ENCODE measurements around the gene PAK2. TPM values are rescaled to one million over a fixed set of nuclear protein-coding genes. Genes with fewer than 3 reads are reported as not detected.

Gene PAK2
- total RNA-seq, 2 donors from 2014 or later = 27.5 to 28.3 TPM

DNA sequence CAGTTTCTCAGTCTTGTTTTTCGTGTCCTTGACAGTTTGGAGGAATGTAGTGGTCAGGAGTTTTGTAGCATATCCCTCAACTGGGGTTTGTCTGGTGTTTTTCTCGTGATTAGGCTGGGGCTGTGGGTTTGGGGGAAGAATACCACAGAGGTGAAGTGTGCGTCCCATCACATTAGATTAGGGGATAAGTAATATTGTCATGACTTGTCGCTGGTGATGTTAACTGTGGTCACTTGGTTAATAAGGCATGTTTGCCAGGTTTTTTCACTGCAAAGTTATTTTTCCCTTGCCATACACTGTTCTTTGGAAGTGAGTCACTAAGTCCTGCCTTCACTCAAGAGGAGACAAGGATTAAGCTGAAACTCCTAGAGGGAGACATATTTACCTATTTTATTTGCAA, 39.1 kb downstream of the PAK2 start:
- H3K36me3 ChIP-seq (replicated peaks in 1 of 2; ENCODE audit: insufficient read depth in 1 of 2, low read depth in 2 of 2) = no peaks in the 10 kb centered on the region
- no peak for ATAC-seq
- no peak overlapping the region for H3K27ac ChIP-seq
- H3K4me3 ChIP-seq = no peak overlapping the region
- intact Hi-C loops (cut with DNase I) = no loop called here
- H3K27me3 ChIP-seq = no peaks in the 10 kb centered on the region
- H3K4me1 ChIP-seq = no peaks in the 10 kb centered on the region
- TF ChIP-seq POLR2A (IDR thresholded peaks at IDR 0.05) = no peak
- TF ChIP-seq, protein P1, sequence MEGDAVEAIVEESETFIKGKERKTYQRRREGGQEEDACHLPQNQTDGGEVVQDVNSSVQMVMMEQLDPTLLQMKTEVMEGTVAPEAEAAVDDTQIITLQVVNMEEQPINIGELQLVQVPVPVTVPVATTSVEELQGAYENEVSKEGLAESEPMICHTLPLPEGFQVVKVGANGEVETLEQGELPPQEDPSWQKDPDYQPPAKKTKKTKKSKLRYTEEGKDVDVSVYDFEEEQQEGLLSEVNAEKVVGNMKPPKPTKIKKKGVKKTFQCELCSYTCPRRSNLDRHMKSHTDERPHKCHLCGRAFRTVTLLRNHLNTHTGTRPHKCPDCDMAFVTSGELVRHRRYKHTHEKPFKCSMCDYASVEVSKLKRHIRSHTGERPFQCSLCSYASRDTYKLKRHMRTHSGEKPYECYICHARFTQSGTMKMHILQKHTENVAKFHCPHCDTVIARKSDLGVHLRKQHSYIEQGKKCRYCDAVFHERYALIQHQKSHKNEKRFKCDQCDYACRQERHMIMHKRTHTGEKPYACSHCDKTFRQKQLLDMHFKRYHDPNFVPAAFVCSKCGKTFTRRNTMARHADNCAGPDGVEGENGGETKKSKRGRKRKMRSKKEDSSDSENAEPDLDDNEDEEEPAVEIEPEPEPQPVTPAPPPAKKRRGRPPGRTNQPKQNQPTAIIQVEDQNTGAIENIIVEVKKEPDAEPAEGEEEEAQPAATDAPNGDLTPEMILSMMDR (IDR thresholded peaks at IDR 0.05) = no peak
- no peak for DNase-seq
- WGBS, 2 donors = 74 to 89% methylated on average over 4 of the region's 4 CpGs
- H3K9me3 ChIP-seq = no peaks in the 10 kb centered on the region

DNA sequence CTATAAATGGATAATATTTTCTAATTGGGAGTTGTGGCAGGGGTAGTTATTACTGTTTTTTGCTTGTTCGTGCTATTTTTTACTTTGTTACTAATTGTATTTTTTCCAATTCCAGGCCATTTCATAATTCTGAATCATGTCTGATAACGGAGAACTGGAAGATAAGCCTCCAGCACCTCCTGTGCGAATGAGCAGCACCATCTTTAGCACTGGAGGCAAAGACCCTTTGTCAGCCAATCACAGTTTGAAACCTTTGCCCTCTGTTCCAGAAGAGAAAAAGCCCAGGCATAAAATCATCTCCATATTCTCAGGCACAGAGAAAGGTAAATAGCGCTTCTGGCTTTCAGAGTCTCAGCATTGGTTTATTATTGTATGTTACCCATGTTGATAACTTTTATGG, 42.9 kb downstream of the PAK2 start:
- DNase-seq = no peak
- Histone ChIP-seq H3K9me3 (no peaks in the 10 kb centered on the region), H3K27ac (no peak overlapping the region), H3K4me3 (no peak overlapping the region), H3K27me3 (no peaks in the 10 kb centered on the region), H3K36me3 (replicated peaks in 1 of 2; ENCODE audit: insufficient read depth in 1 of 2, low read depth in 2 of 2) (no peaks in the 10 kb centered on the region), H3K4me1 (no peaks in the 10 kb centered on the region)
- no peak for ATAC-seq
- intact Hi-C loops (cut with DNase I) = no loop called here
- 87 to 94% methylated on average over 4 of the region's 4 CpGs for WGBS, 2 donors
- TF ChIP-seq, protein P1 (IDR thresholded peaks at IDR 0.05) = no peak
- no peak for TF ChIP-seq POLR2A (IDR thresholded peaks at IDR 0.05)

DNA sequence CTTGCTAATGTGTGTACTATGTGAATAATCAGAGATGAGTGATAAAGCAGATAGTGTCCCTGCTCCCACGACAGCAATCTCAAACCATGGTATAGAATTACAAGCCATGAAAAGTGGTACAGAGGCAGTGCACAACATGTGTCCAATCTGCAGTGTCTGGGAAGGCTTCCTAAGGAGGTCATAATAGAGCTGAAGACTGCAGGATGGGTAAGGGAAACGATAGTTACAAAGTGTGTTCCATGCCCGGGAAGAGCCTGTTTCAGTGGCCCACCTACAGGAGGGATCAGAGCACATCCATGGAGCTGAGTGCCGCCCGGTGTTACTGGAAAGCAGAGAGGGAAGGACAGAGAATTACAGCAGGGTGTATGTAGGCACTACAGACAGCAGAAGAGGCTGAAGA, 48.9 kb downstream of the PAK2 start:
- Histone ChIP-seq H3K4me3 (no peak overlapping the region), H3K27me3 (no peaks in the 10 kb centered on the region), H3K9me3 (no peaks in the 10 kb centered on the region), H3K4me1 (no peaks in the 10 kb centered on the region), H3K27ac (no peak overlapping the region), H3K36me3 (replicated peaks in 1 of 2; ENCODE audit: insufficient read depth in 1 of 2, low read depth in 2 of 2) (no peaks in the 10 kb centered on the region)
- TF ChIP-seq POLR2A (IDR thresholded peaks at IDR 0.05) = no peak
- WGBS, 2 donors = 77 to 78% methylated on average over 5 of the region's 5 CpGs
- intact Hi-C loops (cut with DNase I) = no loop called here
- no peak for DNase-seq
- no peak for ATAC-seq

DNA sequence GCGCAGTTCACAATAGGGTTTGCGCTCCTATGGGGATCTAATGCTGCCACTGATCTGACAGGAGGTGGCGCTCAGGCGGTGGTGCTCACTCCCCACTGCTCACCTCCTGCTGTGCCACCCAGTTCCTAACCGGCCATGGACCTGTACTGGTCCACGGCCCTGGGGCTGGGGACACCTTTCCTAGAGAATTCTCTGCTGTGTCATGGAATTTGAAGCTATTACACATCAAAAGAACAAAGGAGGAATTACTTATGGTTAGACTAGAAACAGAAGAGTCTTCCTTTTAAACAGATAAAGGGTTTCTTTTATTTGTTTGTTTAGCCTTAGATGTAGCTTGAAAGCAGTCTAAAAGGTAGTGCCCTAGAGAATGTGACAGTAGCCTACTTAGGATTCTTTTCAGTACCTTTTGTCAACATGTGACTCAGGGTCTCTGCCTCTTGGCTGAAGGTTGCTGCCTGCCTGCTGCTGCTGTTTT, 50.3 kb downstream of the PAK2 start:
- Histone ChIP-seq H3K9me3 (no peaks in the 10 kb centered on the region), H3K4me3 (no peak overlapping the region), H3K36me3 (replicated peaks in 1 of 2; ENCODE audit: insufficient read depth in 1 of 2, low read depth in 2 of 2) (no peaks in the 10 kb centered on the region), H3K27ac (no peak overlapping the region), H3K27me3 (no peaks in the 10 kb centered on the region), H3K4me1 (no peaks in the 10 kb centered on the region)
- TF ChIP-seq, protein P1 (IDR thresholded peaks at IDR 0.05) = no peak
- TF ChIP-seq POLR2A (IDR thresholded peaks at IDR 0.05) = no peak
- intact Hi-C loops (cut with DNase I) = no loop called here
- WGBS, 2 donors = 90 to 97% methylated on average over 6 of the region's 6 CpGs
- ATAC-seq (no peak), DNase-seq (no peak)

DNA sequence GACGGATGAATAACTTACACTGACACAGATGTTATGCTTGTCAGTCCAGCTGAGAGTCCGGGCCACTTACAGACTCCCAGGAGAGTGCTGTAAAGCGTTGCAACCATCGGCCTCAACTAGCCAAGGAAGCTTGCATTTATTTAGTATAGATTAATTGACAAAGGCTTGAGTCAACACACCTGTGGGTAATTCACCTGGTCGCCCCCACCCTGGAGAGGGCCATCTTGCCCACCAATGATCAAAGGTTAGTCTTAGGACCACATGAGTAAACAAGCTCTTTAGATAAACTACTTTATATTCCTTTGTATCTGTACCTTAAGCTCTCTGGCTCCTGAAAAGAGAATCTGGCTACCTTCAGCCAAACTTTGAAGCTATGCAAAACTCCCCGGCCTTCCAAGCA, 51.0 kb downstream of the PAK2 start:
- no peak for DNase-seq
- no peak overlapping the region for H3K4me3 ChIP-seq
- H3K27me3 ChIP-seq = no peaks in the 10 kb centered on the region
- no peaks in the 10 kb centered on the region for H3K9me3 ChIP-seq
- H3K4me1 ChIP-seq = no peaks in the 10 kb centered on the region
- whole genome bisulfite sequencing, 2 donors = 96 to 98% methylated on average over 6 of the region's 6 CpGs
- no peak for ATAC-seq
- intact Hi-C loops (cut with DNase I) = no loop called here
- H3K27ac ChIP-seq = no peak overlapping the region
- no peaks in the 10 kb centered on the region for H3K36me3 ChIP-seq (replicated peaks in 1 of 2; ENCODE audit: insufficient read depth in 1 of 2, low read depth in 2 of 2)
- TF ChIP-seq, protein P1 (IDR thresholded peaks at IDR 0.05) = no peak
- TF ChIP-seq POLR2A (IDR thresholded peaks at IDR 0.05) = no peak

Data from body of pancreas (tissue), 4 donors.